Retinal pigment epithelial cell (primary cell): ENCODE data around the gene LVRN.
"Not testable (repeated sequence)": the region's sequence is repeated elsewhere in the genome, so short reads cannot be mapped to it uniquely, and the experiment has no call there.

Experiments used
- DNase-seq: peaks from one replicate; pipeline ENCODE4 v3.0.0-alpha.2; 2010; ENCODE audit warnings: low read depth
- H3K4me3 ChIP-seq: 2 replicates; pipeline ENCODE4 v1.5.1; 2011; ENCODE audit warnings: mild to moderate bottlenecking, low read length, control low read depth, moderate library complexity
- TF ChIP-seq, protein P1 (sequence below): conservative IDR thresholded peaks from 2 replicates; pipeline ENCODE4 v1.5.1; 2011; ENCODE audit warnings: low read depth, low read length, control low read depth, inconsistent platforms

Gene LVRN, protein sequence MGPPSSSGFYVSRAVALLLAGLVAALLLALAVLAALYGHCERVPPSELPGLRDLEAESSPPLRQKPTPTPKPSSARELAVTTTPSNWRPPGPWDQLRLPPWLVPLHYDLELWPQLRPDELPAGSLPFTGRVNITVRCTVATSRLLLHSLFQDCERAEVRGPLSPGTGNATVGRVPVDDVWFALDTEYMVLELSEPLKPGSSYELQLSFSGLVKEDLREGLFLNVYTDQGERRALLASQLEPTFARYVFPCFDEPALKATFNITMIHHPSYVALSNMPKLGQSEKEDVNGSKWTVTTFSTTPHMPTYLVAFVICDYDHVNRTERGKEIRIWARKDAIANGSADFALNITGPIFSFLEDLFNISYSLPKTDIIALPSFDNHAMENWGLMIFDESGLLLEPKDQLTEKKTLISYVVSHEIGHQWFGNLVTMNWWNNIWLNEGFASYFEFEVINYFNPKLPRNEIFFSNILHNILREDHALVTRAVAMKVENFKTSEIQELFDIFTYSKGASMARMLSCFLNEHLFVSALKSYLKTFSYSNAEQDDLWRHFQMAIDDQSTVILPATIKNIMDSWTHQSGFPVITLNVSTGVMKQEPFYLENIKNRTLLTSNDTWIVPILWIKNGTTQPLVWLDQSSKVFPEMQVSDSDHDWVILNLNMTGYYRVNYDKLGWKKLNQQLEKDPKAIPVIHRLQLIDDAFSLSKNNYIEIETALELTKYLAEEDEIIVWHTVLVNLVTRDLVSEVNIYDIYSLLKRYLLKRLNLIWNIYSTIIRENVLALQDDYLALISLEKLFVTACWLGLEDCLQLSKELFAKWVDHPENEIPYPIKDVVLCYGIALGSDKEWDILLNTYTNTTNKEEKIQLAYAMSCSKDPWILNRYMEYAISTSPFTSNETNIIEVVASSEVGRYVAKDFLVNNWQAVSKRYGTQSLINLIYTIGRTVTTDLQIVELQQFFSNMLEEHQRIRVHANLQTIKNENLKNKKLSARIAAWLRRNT

DNA sequence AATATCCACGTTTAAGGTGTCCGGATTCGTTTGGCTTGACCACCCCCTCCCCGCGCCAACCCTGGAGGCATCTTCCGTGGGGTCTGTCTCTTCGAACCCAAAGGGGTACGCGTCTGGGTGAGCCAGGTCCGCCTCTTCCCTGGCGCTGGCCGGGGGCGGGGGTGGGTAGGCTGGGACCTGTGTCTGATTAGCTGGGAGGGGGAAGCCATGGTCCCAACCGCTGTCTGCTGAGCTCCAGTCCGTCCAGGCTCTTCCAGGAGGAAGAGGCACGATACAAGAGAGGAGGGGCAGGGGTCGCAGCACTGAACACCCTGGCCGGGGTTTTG lies at the start of gene LVRN:
TSS of gene LVRN (plus strand) at position 237 of the 326 bp plus-strand sequence. CDS start 143 bp downstream, outside the sequence.
- H3K4me3 ChIP-seq, result peak within 1 kb of the TSS; percentile 44
- DNase-seq, result no peak
- TF ChIP-seq, protein P1, sequence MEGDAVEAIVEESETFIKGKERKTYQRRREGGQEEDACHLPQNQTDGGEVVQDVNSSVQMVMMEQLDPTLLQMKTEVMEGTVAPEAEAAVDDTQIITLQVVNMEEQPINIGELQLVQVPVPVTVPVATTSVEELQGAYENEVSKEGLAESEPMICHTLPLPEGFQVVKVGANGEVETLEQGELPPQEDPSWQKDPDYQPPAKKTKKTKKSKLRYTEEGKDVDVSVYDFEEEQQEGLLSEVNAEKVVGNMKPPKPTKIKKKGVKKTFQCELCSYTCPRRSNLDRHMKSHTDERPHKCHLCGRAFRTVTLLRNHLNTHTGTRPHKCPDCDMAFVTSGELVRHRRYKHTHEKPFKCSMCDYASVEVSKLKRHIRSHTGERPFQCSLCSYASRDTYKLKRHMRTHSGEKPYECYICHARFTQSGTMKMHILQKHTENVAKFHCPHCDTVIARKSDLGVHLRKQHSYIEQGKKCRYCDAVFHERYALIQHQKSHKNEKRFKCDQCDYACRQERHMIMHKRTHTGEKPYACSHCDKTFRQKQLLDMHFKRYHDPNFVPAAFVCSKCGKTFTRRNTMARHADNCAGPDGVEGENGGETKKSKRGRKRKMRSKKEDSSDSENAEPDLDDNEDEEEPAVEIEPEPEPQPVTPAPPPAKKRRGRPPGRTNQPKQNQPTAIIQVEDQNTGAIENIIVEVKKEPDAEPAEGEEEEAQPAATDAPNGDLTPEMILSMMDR, result no peak

DNA sequence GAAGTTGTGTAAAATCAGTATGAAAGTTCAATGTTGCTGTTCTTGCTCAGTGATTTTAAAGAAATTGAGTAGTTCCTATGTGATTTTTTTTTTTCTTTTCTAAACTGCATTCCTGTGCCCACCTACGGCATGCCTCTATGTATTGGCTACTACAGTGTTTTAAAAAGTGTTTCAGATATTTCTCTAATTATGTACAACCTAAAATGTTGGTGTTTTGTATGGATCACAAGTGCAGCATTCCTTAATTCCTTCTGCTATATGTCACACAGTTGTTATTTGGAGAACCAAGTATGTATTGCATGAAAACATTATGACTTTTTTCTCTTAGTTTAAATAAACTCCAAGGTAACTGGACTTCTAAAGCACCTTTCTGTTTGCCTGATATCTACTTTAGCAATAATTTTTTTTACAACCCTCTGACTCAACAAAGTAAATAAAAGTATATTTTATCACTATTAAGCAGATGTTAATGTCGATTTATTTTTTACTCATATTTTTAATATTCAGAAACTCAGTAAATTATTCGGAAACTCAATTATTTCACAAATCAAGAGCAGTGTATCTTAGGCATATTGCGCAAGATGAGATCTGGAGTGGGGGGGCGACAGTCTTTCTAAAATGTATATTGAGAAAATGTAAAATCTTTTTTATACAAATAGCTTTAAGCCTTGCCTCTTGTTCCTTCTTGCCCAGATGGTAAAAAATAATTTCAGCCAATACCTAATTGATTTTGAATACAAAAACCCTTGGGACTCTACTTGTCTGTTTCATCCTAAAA lies 48.5 kb upstream of the LVRN start:
- DNase-seq, H3K4me3 ChIP-seq: not testable (repeated sequence)

DNA sequence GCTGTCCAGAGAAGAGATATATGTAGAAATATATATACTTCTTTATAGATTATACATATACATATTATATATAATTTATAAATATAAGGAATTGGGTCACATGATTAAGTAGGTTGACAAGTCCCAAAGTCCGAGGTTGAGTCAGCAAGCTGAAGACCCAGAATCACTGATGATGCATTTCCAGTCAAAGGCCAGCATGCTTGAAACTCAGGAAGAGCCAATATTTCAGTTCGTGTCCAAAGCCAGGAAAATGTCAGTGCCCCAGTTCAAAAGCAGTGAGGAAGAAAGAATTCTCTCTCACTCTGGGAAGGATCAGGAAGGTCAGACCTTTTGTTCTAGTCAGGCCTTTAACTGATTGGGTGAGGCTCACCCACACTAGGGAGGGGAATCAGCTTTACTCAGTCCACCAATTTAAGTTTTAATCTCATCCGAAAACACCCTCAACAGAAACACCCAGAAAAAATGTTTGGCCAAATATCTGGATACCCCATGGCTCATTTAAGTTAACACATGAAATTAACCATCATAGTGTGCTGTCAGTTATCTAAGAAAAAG lies 42.0 kb upstream of the LVRN start:
- no peak for DNase-seq
- TF ChIP-seq, protein P1, result no peak
- H3K4me3 ChIP-seq, result no peak overlapping the region

DNA sequence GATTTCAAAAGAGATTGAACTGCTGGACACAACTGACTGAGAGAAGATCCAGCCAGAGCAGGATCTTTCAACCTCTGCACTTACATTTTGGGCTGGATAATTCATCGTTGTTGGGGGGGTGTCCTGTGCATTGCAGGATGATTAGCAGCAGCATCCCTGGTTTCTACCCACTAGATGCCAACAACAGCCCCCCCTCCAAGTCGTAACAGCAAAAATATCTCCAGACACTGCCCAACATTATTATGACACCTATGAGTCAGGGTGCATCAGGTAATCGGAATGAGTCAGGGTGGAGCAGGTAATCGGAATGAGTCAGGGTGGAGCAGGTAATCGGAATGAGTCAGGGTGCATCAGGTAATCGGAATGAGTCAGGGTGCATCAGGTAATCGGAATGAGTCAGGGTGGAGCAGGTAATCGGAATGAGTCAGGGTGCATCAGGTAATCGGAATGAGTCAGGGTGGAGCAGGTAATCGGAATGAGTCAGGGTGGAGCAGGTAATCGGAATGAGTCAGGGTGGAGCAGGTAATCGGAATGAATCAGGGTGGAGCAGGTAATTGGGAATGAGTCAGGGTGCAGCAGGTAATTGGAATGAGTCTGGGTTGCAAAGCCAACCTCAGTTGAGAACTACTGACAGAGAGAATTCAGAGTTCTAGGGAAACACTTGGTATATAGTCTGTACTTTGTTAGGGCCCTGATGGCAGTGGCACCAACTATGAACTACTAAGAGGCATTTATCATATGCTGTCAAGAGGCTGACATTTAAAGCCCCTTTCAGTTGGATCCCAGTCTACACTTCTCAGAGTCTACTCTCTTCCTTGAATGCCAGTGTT lies 33.5 kb upstream of the LVRN start:
- DNase-seq, result not testable (repeated sequence)

DNA sequence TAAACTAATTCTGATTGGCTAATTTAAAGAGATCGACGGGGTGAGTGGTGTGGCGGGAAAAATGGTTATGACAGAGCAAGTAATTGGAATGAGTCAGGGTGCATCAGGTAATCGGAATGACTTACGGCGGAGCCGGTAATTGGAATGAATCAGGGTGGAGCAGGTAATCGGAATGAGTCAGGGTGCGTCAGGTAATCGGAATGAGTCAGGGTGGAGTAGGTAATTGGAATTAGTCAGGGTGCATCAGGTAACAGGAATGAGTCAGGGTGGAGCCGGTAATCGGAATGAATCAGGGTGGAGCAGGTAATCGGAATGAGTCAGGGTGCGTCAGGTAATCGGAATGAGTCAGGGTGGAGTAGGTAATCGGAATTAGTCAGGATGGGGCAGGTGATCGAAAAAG lies 32.1 kb upstream of the LVRN start:
- DNase-seq, H3K4me3 ChIP-seq: not testable (repeated sequence)

More for the DNA sequence above, 33.5 kb upstream of the LVRN start:
- not testable (repeated sequence) for H3K4me3 ChIP-seq

DNA sequence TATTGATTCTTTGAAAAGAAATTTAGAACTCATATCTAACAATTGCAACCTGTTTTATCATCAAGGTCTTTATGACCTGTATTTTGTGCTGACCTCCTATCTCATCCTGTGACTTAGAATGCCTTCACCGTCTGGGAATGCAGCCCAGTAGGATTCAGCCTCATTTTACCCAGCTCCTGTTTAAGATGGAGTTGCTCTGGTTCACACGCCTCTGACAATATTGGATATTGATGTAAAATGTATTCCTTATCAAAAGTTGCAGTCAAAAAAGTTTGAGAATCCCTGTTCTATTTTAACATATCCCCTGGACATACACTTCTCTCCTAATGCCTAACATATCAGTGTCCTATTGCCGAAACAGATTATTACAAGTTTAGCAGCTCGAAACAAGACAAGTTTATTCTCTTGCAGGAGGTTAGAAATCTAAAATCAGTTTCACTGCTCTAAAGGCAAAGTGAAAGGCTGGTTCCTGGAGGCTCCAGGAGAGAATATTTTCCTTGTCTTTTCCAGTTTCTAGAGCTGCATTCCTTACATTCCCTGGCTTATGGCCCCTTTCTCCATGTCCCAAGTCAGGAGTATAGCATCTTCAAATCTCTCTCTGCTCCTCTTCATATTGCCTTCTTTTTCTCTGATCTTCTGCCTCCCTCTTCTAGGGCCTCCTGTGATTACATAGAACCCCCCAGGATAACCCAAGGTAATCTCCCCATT lies 31.5 kb upstream of the LVRN start:
- H3K4me3 ChIP-seq, result no peak overlapping the region
- DNase-seq, result no peak
- TF ChIP-seq, protein P1, result no peak

DNA sequence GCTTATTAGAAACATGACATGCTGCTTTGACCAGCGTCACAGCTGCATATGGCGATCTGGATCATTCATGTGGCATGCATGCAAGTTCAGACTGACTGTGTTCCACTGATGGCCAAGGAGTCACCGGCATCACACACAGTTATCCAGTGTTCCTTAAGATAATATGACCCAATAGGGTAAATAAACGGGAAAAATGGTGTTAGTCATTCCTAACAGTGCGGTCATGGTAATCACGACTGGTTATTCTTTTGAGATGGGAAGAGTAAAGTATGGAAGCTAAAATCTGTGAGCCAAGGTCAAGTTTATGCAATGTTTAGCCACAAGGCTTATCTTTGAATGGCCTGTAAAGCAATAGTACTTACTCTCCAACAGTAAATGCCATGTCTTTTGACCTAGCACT lies 29.3 kb upstream of the LVRN start:
- H3K4me3 ChIP-seq, result no peak overlapping the region
- no peak for DNase-seq
- TF ChIP-seq, protein P1, result no peak
